Stimulated activated CD4-positive, alpha-beta T cell treated with anti-CD3 and anti-CD28 coated beads, Interleukin-2, amount 100 ng/mL, for 4 hours (primary cell): ENCODE results near the gene ROBO1.
"Not testable (repeated sequence)": the region's sequence is repeated elsewhere in the genome, so short reads cannot be mapped to it uniquely, and the experiment has no call there.

ENCODE experiments used
- DNase-seq: peaks from one replicate; pipeline ENCODE4 v3.0.0-alpha.2; 2020; ENCODE audit warnings: low read depth

The ROBO1 gene

GRCh38 chr3:78792733-78793132 lies 975.1 kb downstream of the ROBO1 start:
- no peak for DNase-seq

- no peak for DNase-seq
Measured at GRCh38 chr3:78792212-78792611, 975.6 kb downstream of the ROBO1 start.

DNA sequence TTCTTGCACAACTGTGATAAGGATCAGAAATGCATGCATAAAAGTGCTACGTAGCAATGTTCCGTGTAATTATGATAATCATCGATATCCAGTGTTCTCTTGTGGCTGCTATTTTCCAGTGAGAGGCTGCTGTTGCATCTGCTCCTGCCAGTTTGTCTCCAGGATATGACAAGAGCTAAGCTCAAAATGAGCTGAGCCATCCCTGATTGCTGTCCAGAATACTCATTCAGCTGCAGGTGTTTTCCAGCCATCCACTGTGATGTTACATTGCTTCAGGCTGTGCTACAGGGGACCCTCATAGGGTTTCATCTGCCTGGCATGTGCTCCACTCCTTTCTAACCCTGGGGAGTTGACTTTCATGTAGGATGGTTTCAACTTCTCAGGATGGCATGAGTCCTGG lies 976.0 kb downstream of the ROBO1 start:
- no peak for DNase-seq

- no peak for DNase-seq
Measured at GRCh38 chr3:78788839-78789238, 979.0 kb downstream of the ROBO1 start.

DNA sequence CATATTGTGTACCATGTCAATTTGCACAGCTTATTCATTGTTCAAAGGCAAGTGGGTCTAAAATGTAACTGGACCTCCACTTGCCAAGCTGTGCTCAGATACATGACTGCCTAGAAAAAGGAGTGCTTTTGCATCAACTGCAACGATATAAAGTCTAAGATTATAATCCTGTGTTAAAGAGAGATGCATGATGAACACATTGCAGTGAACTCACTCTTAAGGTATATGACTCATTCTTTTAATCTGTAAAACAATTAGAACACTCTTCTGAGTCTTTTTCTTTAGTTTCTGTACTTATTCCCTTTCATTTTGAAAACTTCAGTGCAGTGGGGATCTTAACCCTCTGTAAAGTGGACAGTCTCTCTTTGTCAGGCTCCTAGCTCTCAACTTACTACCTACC lies 982.8 kb downstream of the ROBO1 start:
- no peak for DNase-seq

GRCh38 chr3:78781351-78781750 lies 986.4 kb downstream of the ROBO1 start:
- DNase-seq = no peak

DNA sequence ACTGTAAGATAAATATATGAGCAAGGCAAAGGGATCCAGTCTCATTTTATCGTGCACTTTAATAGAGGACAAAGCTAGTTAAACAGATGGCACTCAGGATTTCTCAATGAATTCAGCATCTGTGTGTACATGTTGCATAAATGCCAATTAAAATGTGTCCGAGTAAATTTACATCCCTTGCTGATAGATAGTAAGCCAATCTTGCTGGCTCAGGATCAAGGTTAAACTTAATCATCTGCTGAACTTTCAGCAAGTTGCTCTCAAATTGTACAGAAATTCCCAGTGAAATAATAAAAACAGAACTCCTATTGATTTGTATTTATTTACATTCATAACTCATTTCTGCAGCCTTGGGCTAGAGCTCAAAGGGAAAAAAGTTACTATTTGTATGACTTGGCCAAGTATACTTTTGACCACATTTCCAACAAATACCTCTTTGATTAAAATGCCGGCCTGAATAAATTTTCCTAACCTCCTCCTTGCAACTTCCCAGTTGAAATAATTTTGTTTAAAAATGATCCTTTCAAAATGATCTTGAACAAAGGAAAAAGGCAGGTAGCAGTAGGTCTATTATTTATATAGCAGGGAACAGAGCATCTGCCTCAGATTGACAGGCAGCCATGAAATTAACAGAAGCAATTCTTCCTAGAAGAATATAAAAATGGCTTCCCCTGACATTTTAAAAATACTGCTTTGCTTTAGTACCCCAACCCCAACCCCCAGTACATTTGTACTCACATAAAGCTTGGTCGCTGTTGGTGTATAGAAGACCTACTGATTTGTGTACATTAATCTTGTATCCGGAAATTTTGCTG lies 1001.9 kb downstream of the ROBO1 start:
- DNase-seq = no peak

GRCh38 chr3:78764634-78765033 lies 1003.2 kb downstream of the ROBO1 start:
- DNase-seq = no peak

GRCh38 chr3:78762121-78762520 lies 1005.7 kb downstream of the ROBO1 start:
- no peak for DNase-seq

DNA sequence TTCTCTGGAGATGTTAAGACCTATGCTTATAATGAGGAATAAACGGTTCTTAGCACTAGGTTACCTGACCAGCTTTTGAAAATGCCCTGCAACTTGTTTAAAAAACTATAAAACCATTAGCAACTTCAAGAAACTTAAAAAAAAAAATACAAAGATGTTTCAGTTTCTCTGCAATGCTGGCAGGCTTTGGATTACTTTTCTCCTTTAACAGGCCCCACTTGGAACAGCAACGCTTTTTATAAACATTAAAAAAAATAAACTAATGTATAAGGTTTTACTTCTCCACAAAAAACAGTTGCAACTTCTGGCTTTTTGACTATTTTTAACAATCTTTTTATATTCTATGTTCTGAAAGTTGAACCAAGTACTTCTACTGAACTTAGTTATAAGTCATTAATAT lies 1006.7 kb downstream of the ROBO1 start:
- no peak for DNase-seq

DNA sequence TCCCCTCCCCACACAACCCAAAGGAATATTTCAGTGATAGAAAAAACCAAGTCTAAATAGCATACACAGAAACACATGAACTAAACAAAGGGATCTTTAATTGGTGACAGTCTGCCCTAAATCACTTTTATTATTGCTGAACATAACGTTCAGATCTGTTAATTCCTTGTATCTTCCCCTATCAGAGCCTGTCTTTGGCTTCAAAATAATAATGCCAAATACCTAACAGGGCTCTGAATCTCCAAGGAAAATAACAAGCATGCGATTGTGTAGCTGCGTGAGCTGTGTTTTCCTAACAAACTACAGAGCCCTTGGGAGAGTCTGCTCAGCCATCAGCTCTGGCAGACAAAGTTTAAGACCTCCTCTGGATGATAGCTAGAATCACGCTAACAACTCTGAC lies 1010.1 kb downstream of the ROBO1 start:
- no peak for DNase-seq

GRCh38 chr3:78754066-78754743 lies 1013.6 kb downstream of the ROBO1 start:
- DNase-seq = no peak

GRCh38 chr3:78751266-78751665 lies 1016.5 kb downstream of the ROBO1 start:
- no peak for DNase-seq

DNA sequence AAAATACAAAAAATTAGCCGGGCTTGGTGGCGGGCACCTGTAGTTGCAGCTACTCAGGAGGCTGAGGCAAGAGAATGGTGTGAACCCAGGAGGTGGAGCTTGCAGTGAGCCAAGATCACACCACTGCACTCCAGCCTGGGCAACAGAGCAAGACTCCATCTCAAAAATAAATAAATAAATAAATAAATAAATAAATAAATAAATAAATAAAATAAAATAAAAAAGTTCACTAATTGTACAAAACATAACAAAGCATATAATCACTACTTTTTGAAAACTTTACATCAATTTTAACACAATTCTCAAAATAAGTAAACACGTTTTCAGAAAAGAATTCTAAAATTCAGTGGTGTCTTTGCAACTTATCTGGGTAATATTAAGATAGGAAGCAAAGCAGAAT lies 1017.5 kb downstream of the ROBO1 start:
- not testable (repeated sequence) for DNase-seq

GRCh38 chr3:78749056-78749455 lies 1018.7 kb downstream of the ROBO1 start:
- no peak for DNase-seq

GRCh38 chr3:78745847-78746246 lies 1022.0 kb downstream of the ROBO1 start:
- DNase-seq = no peak

- DNase-seq = no peak
Measured at GRCh38 chr3:78742491-78742890, 1025.3 kb downstream of the ROBO1 start.

- no peak for DNase-seq
Measured at GRCh38 chr3:78742041-78742440, 1025.8 kb downstream of the ROBO1 start.

GRCh38 chr3:78741066-78741645 lies 1026.6 kb downstream of the ROBO1 start:
- DNase-seq = no peak

- no peak for DNase-seq
Measured at GRCh38 chr3:78738833-78739232, 1029.0 kb downstream of the ROBO1 start.

DNA sequence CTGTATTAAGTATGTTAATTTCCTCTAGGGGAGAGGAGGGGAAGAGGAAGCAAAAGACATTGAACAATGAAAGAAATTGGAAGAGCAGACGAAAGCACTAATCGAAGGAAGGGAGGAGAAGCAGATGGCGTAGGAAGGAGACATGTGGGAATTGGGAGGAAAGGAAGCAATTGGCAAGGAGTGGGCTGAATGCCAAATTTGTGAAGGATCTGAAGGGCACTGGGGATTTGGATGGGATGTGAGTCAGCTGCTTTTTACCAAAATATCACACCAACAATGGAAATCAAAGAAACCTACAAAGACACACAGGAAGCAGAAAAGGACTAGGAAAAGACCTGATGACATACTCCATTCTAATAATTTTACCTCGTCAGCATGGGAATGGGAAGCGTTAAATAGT lies 1029.8 kb downstream of the ROBO1 start:
- no peak for DNase-seq

DNA sequence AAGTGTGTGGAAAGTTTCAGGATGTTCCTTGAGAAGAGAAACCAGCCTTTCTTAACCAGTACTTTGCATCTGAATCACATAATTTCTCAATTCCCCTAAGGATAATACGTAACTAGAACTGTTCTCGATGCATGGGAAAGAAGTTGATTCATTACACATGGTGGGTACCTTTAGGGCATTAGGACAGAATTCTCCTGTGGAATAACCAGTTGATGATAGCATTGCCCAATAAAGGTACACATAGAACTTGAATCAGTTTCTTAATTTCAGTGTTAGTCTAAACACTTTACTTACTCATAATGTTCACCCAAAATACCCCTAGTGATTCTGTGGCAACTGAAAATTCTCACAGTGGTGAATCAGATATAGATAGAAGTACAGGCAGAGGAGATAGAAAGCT lies 1030.9 kb downstream of the ROBO1 start:
- no peak for DNase-seq

DNA sequence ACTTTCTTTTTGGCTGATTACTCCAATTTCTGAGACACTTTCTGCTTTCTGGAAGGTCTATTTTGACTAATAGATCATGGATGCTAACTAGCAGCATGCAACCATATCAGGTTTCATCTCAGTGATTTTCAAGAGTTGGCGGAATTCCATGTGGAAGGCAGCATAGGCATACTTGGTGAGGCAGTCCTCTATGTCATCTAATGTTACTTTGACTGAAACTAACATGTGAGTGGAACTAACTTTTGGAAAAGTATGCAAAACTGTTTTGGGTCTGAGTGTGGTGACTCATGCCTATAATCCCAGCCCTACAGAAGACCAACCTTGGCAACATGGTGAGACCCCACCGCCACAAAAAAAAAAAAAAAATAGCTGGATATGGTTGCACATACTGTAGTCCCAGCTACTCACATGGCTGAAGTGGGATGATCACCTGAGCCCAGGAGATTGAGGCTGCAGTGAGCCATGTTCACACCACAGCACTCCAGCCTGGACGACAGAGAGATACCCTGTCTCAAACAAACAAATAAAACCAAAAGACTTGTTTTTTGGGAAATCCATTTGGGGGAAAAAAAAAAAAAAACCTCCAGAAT lies 1033.7 kb downstream of the ROBO1 start:
- DNase-seq = no peak
